IMR-90 (cell line): ENCODE measurements around the gene CDH23. TPM values are rescaled to one million over a fixed set of nuclear protein-coding genes. Genes with fewer than 3 reads are reported as not detected.

Experiments
- ATAC-seq: fragments of 200-7000 bp; cut with Tn5 transposase; 2 replicates; pipeline ENCODE4 v1.9.1; 2020; ENCODE audit warnings: low read depth, mild to moderate bottlenecking, moderate library complexity
- BruUV-seq: library from RNA; stranded (reverse); fragments of 400-500 nt; replicated peaks from 2 replicates; lab custom pipeline; 2021; lab: Mats Ljungman, UMichigan
- CTCF ChIA-PET: fragments of 300-600 bp; formaldehyde crosslinking; extraction: SDS; loops from one replicate; lab custom pipeline; 2021; ENCODE audit warnings: antibody characterized with exemption; lab: Yijun Ruan, JAX
- POLR2A ChIA-PET: fragments of 300-600 bp; sonication (Branson Sonifier 250); formaldehyde crosslinking; loops from one replicate; lab custom pipeline; 2022; ENCODE audit warnings: antibody characterized with exemption; ENCODE audit not compliant: unreplicated experiment; lab: Charles Lee
- DNase-seq: peaks from one replicate; pipeline ENCODE4 v3.0.0; 2013
- H2AFZ ChIP-seq: replicated peaks from 2 replicates; pipeline ENCODE3; 2013; ENCODE audit warnings: low read length, mild to moderate bottlenecking; ENCODE audit not compliant: poor library complexity
- H2AK5ac ChIP-seq: 2 replicates; pipeline ENCODE4 v1.6.1; 2013; ENCODE audit warnings: low read depth, low read length, inconsistent platforms
- H2AK9ac ChIP-seq: replicated peaks from 2 replicates; pipeline ENCODE3; 2013; ENCODE audit warnings: mild to moderate bottlenecking, low read depth, low read length, moderate library complexity; ENCODE audit not compliant: poor library complexity
- H2BK120ac ChIP-seq: 2 replicates; pipeline ENCODE4 v1.6.1; 2013; ENCODE audit warnings: low read depth, low read length, inconsistent platforms
- H2BK15ac ChIP-seq: 3 replicates; pipeline ENCODE4 v1.6.1; 2013; ENCODE audit warnings: low read depth, low read length, inconsistent platforms
- H2BK20ac ChIP-seq: 2 replicates; pipeline ENCODE4 v1.6.1; 2013; ENCODE audit warnings: low read depth, mild to moderate bottlenecking, inconsistent platforms, low read length, moderate library complexity
- H2BK5ac ChIP-seq: 2 replicates; pipeline ENCODE4 v1.6.1; 2013; ENCODE audit warnings: mild to moderate bottlenecking, low read depth, low read length, inconsistent platforms; ENCODE audit not compliant: poor library complexity, severe bottlenecking
- H3K14ac ChIP-seq: replicated peaks from 2 replicates; pipeline ENCODE4 v1.6.1; 2013; ENCODE audit warnings: low read depth, low read length, inconsistent platforms
- H3K18ac ChIP-seq: 2 replicates; pipeline ENCODE4 v1.6.1; 2013; ENCODE audit warnings: low read depth, low read length, control low read depth
- H3K23ac ChIP-seq: 2 replicates; pipeline ENCODE4 v1.6.1; 2013; ENCODE audit warnings: low read depth, low read length, inconsistent platforms
- H3K27ac ChIP-seq: 2 replicates; pipeline ENCODE4 v1.5.1; 2013; ENCODE audit warnings: mild to moderate bottlenecking, control low read depth, low read length; ENCODE audit not compliant: insufficient read depth
- H3K27me3 ChIP-seq: 2 replicates; pipeline ENCODE4 v1.6.1; 2013; ENCODE audit warnings: low read length; ENCODE audit not compliant: control insufficient read depth, insufficient read depth
- H3K36me3 ChIP-seq: 2 replicates; pipeline ENCODE4 v1.6.1; 2013; ENCODE audit warnings: low read length, mixed read lengths; ENCODE audit not compliant: control insufficient read depth, insufficient read depth
- H3K4ac ChIP-seq: 2 replicates; pipeline ENCODE4 v1.6.1; 2013; ENCODE audit warnings: low read depth, low read length, inconsistent platforms
- H3K4me1 ChIP-seq: 2 replicates; pipeline ENCODE4 v1.6.1; 2013; ENCODE audit warnings: low read length, mixed read lengths; ENCODE audit not compliant: control insufficient read depth, insufficient read depth
- H3K4me2 ChIP-seq: 2 replicates; pipeline ENCODE4 v1.6.1; 2013; ENCODE audit warnings: low read depth, mild to moderate bottlenecking, control low read depth, low read length, moderate library complexity
- H3K4me3 ChIP-seq: 2 replicates; pipeline ENCODE4 v1.5.1; 2013; ENCODE audit warnings: low read depth, mild to moderate bottlenecking, control low read depth, low read length, moderate library complexity; ENCODE audit not compliant: insufficient read depth
- H3K56ac ChIP-seq: 2 replicates; pipeline ENCODE4 v1.6.1; 2013; ENCODE audit warnings: low read length, inconsistent platforms; ENCODE audit not compliant: insufficient read depth; ENCODE audit errors: extremely low read depth
- H3K79me1 ChIP-seq, 2 experiments: 2 replicates each; pipeline ENCODE4 v1.6.1; 2013; ENCODE audit warnings: low read length in 2 of 2, inconsistent platforms in 1 of 2, low read depth in 1 of 2
- H3K9ac ChIP-seq: 2 replicates; pipeline ENCODE4 v1.6.1; 2013; ENCODE audit warnings: low read depth, low read length, control low read depth
- H3K9me1 ChIP-seq: 2 replicates; pipeline ENCODE4 v1.6.1; 2013; ENCODE audit warnings: low read length, inconsistent platforms; ENCODE audit not compliant: insufficient read depth
- H3K9me3 ChIP-seq: 2 replicates; pipeline ENCODE4 v1.6.1; 2013; ENCODE audit warnings: low read length; ENCODE audit not compliant: control insufficient read depth, insufficient read depth
- H4K20me1 ChIP-seq: 2 replicates; pipeline ENCODE4 v1.6.1; 2013; ENCODE audit warnings: low read length, inconsistent platforms; ENCODE audit not compliant: insufficient read depth
- H4K5ac ChIP-seq: 2 replicates; pipeline ENCODE4 v1.6.1; 2013; ENCODE audit warnings: mild to moderate bottlenecking, low read depth, low read length, control low read depth
- H4K8ac ChIP-seq, 2 experiments: 2 replicates each; pipeline ENCODE4 v1.6.1; 2013; ENCODE audit warnings: low read depth in 2 of 2, low read length in 2 of 2, control low read depth in 1 of 2, inconsistent platforms in 1 of 2
- H4K91ac ChIP-seq: 2 replicates; pipeline ENCODE4 v1.6.1; 2013; ENCODE audit warnings: low read depth, low read length, inconsistent platforms; ENCODE audit not compliant: insufficient read depth
- CEBPB ChIP-seq: IDR thresholded peaks from 2 replicates; pipeline ENCODE4 v1.6.1; 2012; ENCODE audit warnings: low read depth, low read length, improper control_type of control experiment
- SMC3 ChIP-seq: fragments of 150-350 bp; IDR thresholded peaks from 2 replicates; pipeline ENCODE4 v1.6.1; 2016; ENCODE audit warnings: low read depth, mild to moderate bottlenecking, antibody characterized with exemption, low read length, moderate library complexity
- dilution Hi-C: fragments of 300-500 bp; cut with HindIII; formaldehyde crosslinking; loops from one replicate; pipeline ENCODE4 v1.14.3; 2018; ENCODE audit warnings: low sequenced_read_pairs; ENCODE audit not compliant: unreplicated experiment
- in situ Hi-C: fragments of 300-500 bp; cut with MboI; formaldehyde crosslinking; loops from 3 replicates; pipeline ENCODE4 v1.14.3; 2019; ENCODE audit warnings: low sequenced_read_pairs, inconsistent platforms, mixed read lengths
- intact Hi-C: fragments of 100-400 bp; cut with micrococcal nuclease; formaldehyde crosslinking; loops from 2 replicates; pipeline ENCODE4 v1.10.0; 2022
- polyA plus RNA-seq, 3 experiments: library from polyadenylated mRNA; depleted of rRNA; stranded (reverse); fragments of >200 nt; gene quantifications; 2 replicates each; pipeline ENCODE4 v1.2.3, GENCODE V29; 2012; ENCODE audit warnings: low replicate concordance in 1 of 3
- total RNA-seq: library from RNA; depleted of rRNA; stranded (reverse); fragments of >200 nt; gene quantifications from 2 replicates; pipeline ENCODE4 v1.2.3, GENCODE V29; 2012
- TF ChIP-seq, protein P1 (sequence below): fragments of 150-350 bp; IDR thresholded peaks from 2 replicates; pipeline ENCODE4 v1.6.1; 2017; ENCODE audit warnings: mild to moderate bottlenecking, antibody characterized with exemption, low read length, low read depth

The CDH23 gene
- total and polyA plus RNA-seq, 2 of the 4 experiments (the other 2 are of a cell fraction) = under 0.01 to 0.03 TPM

DNA sequence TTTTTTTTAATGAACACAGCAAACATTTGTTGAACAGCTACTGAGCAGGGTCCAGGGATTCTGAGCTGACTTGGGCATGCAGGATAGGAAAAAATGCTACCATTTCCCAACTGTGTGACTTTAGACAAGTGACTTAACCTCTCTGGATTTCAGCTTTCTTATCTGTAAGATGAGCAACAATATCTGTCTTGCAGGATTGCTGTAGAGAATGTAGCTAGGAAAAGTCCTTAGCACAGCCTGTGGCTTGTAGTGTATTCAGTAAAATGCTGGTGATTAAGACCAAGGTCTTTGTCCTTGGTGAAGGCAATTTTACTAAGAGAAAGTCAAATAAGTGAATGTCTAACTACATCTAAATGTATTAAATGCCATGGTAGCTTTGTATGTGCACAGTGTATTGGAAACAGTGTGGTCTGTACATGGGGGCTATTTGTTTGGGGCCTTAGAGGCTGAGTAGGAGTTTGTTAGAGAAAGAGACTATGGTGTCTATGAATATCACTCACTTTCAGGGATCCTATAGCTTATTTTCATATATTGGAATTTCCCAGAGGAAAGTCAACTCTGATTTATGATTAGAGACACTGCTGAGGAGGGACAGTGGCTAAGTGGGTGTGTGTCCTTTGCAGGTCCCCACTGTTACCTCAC lies 118.9 kb downstream of the CDH23 start:
- no peak overlapping the region for H3K4me3 ChIP-seq
- POLR2A ChIA-PET = no interaction called here
- no peak overlapping the region for H2BK120ac ChIP-seq
- no peak overlapping the region for H4K5ac ChIP-seq
- intact Hi-C loops = no loop called here
- H3K27me3 ChIP-seq = peaks cover 15% of the 10 kb centered on the region
- no peaks in the 10 kb centered on the region for H3K9me3 ChIP-seq
- H3K9ac ChIP-seq = no peak overlapping the region
- no peak for ATAC-seq
- DNase-seq = no peak
- no peak overlapping the region for H2AK9ac ChIP-seq
- no TSS peak for BruUV-seq
- H3K56ac ChIP-seq = no peak overlapping the region
- H2BK15ac ChIP-seq = no peak overlapping the region
- in situ Hi-C loops = no loop called here
- H3K4me1 ChIP-seq = no peaks in the 10 kb centered on the region
- H4K20me1 ChIP-seq = no peaks in the 10 kb centered on the region
- no peak overlapping the region for H3K14ac ChIP-seq
- no peaks in the 10 kb centered on the region for H3K79me1 ChIP-seq
- H3K9me1 ChIP-seq = no peaks in the 10 kb centered on the region
- no peak overlapping the region for H3K27ac ChIP-seq
- H3K18ac ChIP-seq = no peak overlapping the region
- no peak overlapping the region for H2BK5ac ChIP-seq
- no peak overlapping the region for H3K4ac ChIP-seq
- H3K4me2 ChIP-seq = no peak overlapping the region
- H4K8ac ChIP-seq = no peak overlapping the region
- H3K36me3 ChIP-seq = no peaks in the 10 kb centered on the region
- TF ChIP-seq CEBPB (no peak), SMC3 (no peak)
- TF ChIP-seq, protein P1, sequence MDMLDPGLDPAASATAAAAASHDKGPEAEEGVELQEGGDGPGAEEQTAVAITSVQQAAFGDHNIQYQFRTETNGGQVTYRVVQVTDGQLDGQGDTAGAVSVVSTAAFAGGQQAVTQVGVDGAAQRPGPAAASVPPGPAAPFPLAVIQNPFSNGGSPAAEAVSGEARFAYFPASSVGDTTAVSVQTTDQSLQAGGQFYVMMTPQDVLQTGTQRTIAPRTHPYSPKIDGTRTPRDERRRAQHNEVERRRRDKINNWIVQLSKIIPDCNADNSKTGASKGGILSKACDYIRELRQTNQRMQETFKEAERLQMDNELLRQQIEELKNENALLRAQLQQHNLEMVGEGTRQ = no peak
- H2BK20ac ChIP-seq = no peak overlapping the region
- no peak overlapping the region for H2AFZ ChIP-seq
- no peak overlapping the region for H4K91ac ChIP-seq
- CTCF ChIA-PET = no interaction called here
- H2AK5ac ChIP-seq = no peak overlapping the region
- dilution Hi-C loops = no loop called here
- H3K23ac ChIP-seq = no peak overlapping the region
